K562 (cell line): ENCODE results near the gene SMS. TPM values are rescaled to one million over a fixed set of nuclear protein-coding genes. Genes with fewer than 3 reads are reported as not detected.

Source experiments
- ATAC-seq: fragments of 200-7000 bp; cut with Tn5 transposase; 3 replicates; pipeline ENCODE4 v1.9.1; 2020; ENCODE audit warnings: moderate library complexity
- BruUV-seq: library from RNA; stranded (reverse); fragments of 400-500 nt; replicated peaks from 2 replicates; lab custom pipeline; 2021; lab: Mats Ljungman, UMichigan
- CTCF ChIA-PET: fragments of 300-600 bp; formaldehyde crosslinking; extraction: SDS; loops from one replicate; lab custom pipeline; 2021; ENCODE audit warnings: low intra/inter-chr PET ratio; lab: Yijun Ruan, JAX
- POLR2A ChIA-PET: fragments of 300-600, 350-650 bp; sonication (Branson Sonifier 250); formaldehyde crosslinking; extraction: SDS; loops from one replicate; lab custom pipeline; 2021; ENCODE audit warnings: antibody characterized with exemption, inconsistent platforms; lab: Yijun Ruan, JAX
- DNase-seq, 4 experiments: peaks; one replicate each; pipeline versions ENCODE4 v3.0.0 to v3.0.0-alpha.2; 2011 to 2018; ENCODE audit warnings: low spot score in 3 of 4, mixed read lengths in 3 of 4; ENCODE audit errors: extremely low read depth in 1 of 4
- FAIRE-seq: peaks from 2 replicates; lab custom pipeline; 2011; peaks lifted over from hg19 to GRCh38; lab: Jason Lieb, UNC
- H2AFZ ChIP-seq: 2 replicates; pipeline ENCODE4 v1.6.0; 2011; ENCODE audit warnings: low read depth, low read length, control low read depth, inconsistent platforms
- H3K27ac ChIP-seq: fragments of 200-600 bp; 3 replicates; pipeline ENCODE4 v1.8.0; 2011; ENCODE audit warnings: low read depth, mild to moderate bottlenecking, control low read depth, inconsistent platforms, low read length, moderate library complexity, mixed read lengths; ENCODE audit errors: extremely low read depth
- H3K27me3 ChIP-seq, 2 experiments: fragments of 300-600 bp in 1 of 2; 2 replicates in 1 of 2; 3 replicates in 1 of 2; pipeline versions ENCODE4 v1.6.0 to v1.8.0; 2011; ENCODE audit warnings: inconsistent platforms in 2 of 2, low read length in 2 of 2, mild to moderate bottlenecking in 1 of 2, mixed read lengths in 1 of 2, moderate library complexity in 1 of 2; ENCODE audit not compliant: control insufficient read depth in 2 of 2, insufficient read depth in 2 of 2
- H3K36me3 ChIP-seq: fragments of 300-600 bp; 3 replicates; pipeline ENCODE4 v1.8.0; 2011; ENCODE audit warnings: mild to moderate bottlenecking, low read length, inconsistent platforms; ENCODE audit not compliant: control insufficient read depth, insufficient read depth
- H3K4me1 ChIP-seq, 2 experiments: fragments of 200-600 bp in 1 of 2; replicated peaks in 1 of 2; 2 replicates in 1 of 2; 3 replicates in 1 of 2; pipeline versions ENCODE4 v1.5.1 to v1.8.0; 2011; ENCODE audit warnings: inconsistent platforms in 2 of 2, low read length in 2 of 2, mild to moderate bottlenecking in 1 of 2, mixed read lengths in 1 of 2, moderate library complexity in 1 of 2; ENCODE audit not compliant: control insufficient read depth in 2 of 2, insufficient read depth in 2 of 2
- H3K4me2 ChIP-seq: 2 replicates; pipeline ENCODE4 v1.6.1; 2011; ENCODE audit warnings: low read length, control low read depth, inconsistent platforms, mixed read lengths; ENCODE audit not compliant: insufficient read depth
- H3K4me3 ChIP-seq: fragments of 200-600 bp; sonication (generic), shearing (Covaris generic); 2 replicates; pipeline ENCODE4 v1.5.1; 2016; ENCODE audit warnings: control low read depth, inconsistent platforms
- H3K79me2 ChIP-seq: fragments of 200-600 bp; 3 replicates; pipeline ENCODE4 v1.8.0; 2011; ENCODE audit warnings: low read length, inconsistent platforms; ENCODE audit not compliant: control insufficient read depth, insufficient read depth
- H3K9ac ChIP-seq, 2 experiments: 2 replicates each; pipeline versions ENCODE4 v1.6.0 to v1.6.1; 2011; ENCODE audit warnings: low read depth in 2 of 2, low read length in 2 of 2, control low read depth in 1 of 2, inconsistent platforms in 1 of 2, mild to moderate bottlenecking in 1 of 2, mixed read lengths in 1 of 2; ENCODE audit not compliant: insufficient read depth in 1 of 2
- H3K9me1 ChIP-seq: one replicate; pipeline ENCODE4 v1.6.0; 2011; ENCODE audit warnings: inconsistent platforms, mild to moderate bottlenecking, low read length, moderate library complexity; ENCODE audit not compliant: control insufficient read depth, insufficient read depth
- H3K9me3 ChIP-seq: replicated peaks from 2 replicates; pipeline ENCODE4 v1.5.1; 2011; ENCODE audit warnings: low read depth, low read length, inconsistent platforms; ENCODE audit not compliant: control insufficient read depth, insufficient read depth
- H4K20me1 ChIP-seq: replicated peaks from 2 replicates; pipeline ENCODE4 v1.6.1; 2011; ENCODE audit warnings: low read length, inconsistent platforms, mixed read lengths; ENCODE audit not compliant: control insufficient read depth, insufficient read depth
- ASH1L ChIP-seq: fragments of 450-650 bp; IDR thresholded peaks from 2 replicates; pipeline ENCODE4 v1.6.1; 2018; ENCODE audit warnings: borderline replicate concordance, mild to moderate bottlenecking, low read depth; ENCODE audit not compliant: partially characterized antibody
- DACH1 ChIP-seq: fragments of 450-650 bp; IDR thresholded peaks from 2 replicates; pipeline ENCODE4 v1.6.1; 2018; ENCODE audit not compliant: partially characterized antibody
- EP300 ChIP-seq: IDR thresholded peaks from 2 replicates; pipeline ENCODE4 v1.6.1; 2012; ENCODE audit warnings: low read length, improper control_type of control experiment
- MYNN ChIP-seq, 2 experiments: sonication (generic); formaldehyde crosslinking in 1 of 2; IDR thresholded peaks; 2 replicates each; pipeline versions ENCODE4 v1.5.0 to v1.6.1; 2016 to 2020; ENCODE audit warnings: antibody characterized with exemption in 1 of 2, missing genetic modification reagents in 1 of 2
- NEUROD1 ChIP-seq: fragments of 150-350 bp; IDR thresholded peaks from 2 replicates; pipeline ENCODE4 v1.6.1; 2014; ENCODE audit warnings: borderline replicate concordance, low read length, low read depth; ENCODE audit not compliant: partially characterized antibody
- NFE2L1 ChIP-seq: fragments of 450-650 bp; IDR thresholded peaks from 2 replicates; pipeline ENCODE4 v1.6.1; 2016; ENCODE audit warnings: missing genetic modification characterization, low read depth, mild to moderate bottlenecking, missing compliant biosample characterization, moderate library complexity, borderline replicate concordance
- NR1H2 ChIP-seq: sonication (generic); formaldehyde crosslinking; IDR thresholded peaks from 2 replicates; pipeline ENCODE4 v1.4.0; 2020; ENCODE audit warnings: mild to moderate bottlenecking, missing genetic modification reagents
- RBM39 ChIP-seq: fragments of 200-400 bp; formaldehyde crosslinking; optimal IDR thresholded peaks from 2 replicates; pipeline ENCODE3; 2018; ENCODE audit warnings: low read depth, low read length
- RNF2 ChIP-seq: sonication (generic); IDR thresholded peaks from 2 replicates; pipeline ENCODE4 v1.6.1; 2016
- RNF219 ChIP-seq: fragments of 250-450 bp; sonication (Bioruptor Pico); IDR thresholded peaks from 2 replicates; pipeline ENCODE4 v1.5.0; 2022; ENCODE audit warnings: mild to moderate bottlenecking
- ZBTB7A ChIP-seq: IDR thresholded peaks from 2 replicates; pipeline ENCODE4 v1.6.1; 2011; ENCODE audit warnings: low read depth, mild to moderate bottlenecking, low read length, moderate library complexity, borderline replicate concordance; ENCODE audit not compliant: control insufficient read depth
- ZNF507 ChIP-seq: conservative IDR thresholded peaks from 2 replicates; pipeline ENCODE4 v1.6.1; 2017; ENCODE audit warnings: missing genetic modification characterization, missing compliant biosample characterization
- WGBS: fragments of 100-300 bp; shearing (Covaris generic); methylation state at CpG from one replicate; pipeline ENCODE4 v1.1.6; 2016; ENCODE audit warnings: low coverage, mixed read lengths; ENCODE audit not compliant: insufficient coverage; ENCODE audit errors: missing lambda C conversion rate; 5-methylcytosine and 5-hydroxymethylcytosine counted together
- in situ Hi-C: fragments of 300-500 bp; cut with MboI; formaldehyde crosslinking; loops from 4 replicates; pipeline ENCODE4 v1.15.0; 2018; ENCODE audit warnings: inconsistent platforms, mixed read lengths
- intact Hi-C: fragments of 100-400 bp; cut with micrococcal nuclease; formaldehyde crosslinking; loops from 2 replicates; pipeline ENCODE4 v1.14.2; 2022
- polyA plus RNA-seq, 8 experiments: library from polyadenylated mRNA; depleted of rRNA in 4 of 8; stranded (reverse) in 5 of 8; unstranded in 3 of 8; fragments of >200 nt; fragmentation: Nextera tagmentation in 2 of 8; fragmentation: Illumina TruSeq in 1 of 8; extraction: Ambion mirVana in 2 of 8; extraction: Trizol in 1 of 8; gene quantifications; 2 replicates each; pipeline versions ENCODE4 v1.2.1 to v1.2.3, GENCODE V29; 2011 to 2014; ENCODE audit warnings: inconsistent platforms in 1 of 8, missing spikeins in 1 of 8
- total RNA-seq, 7 experiments: library from RNA; depleted of rRNA in 6 of 7; stranded (reverse); fragments of >200 nt in 6 of 7; fragmentation: Illumina TruSeq in 2 of 7; extraction: Trizol in 2 of 7; gene quantifications; 2 replicates each; pipeline versions ENCODE4 v1.2.1 to v1.2.3, GENCODE V29; 2011 to 2021; ENCODE audit warnings: low replicate concordance in 1 of 7
- TF ChIP-seq, protein P1 (sequence below): IDR thresholded peaks from 2 replicates; pipeline ENCODE4 v1.6.1; 2014; ENCODE audit warnings: antibody characterized with exemption

SMS gene
- total and polyA plus RNA-seq, 9 of the 15 experiments (the other 6 are each of a cell fraction or from before 2014, with no cell fraction given), result 71.1 to 193 (median 152) TPM

DNA sequence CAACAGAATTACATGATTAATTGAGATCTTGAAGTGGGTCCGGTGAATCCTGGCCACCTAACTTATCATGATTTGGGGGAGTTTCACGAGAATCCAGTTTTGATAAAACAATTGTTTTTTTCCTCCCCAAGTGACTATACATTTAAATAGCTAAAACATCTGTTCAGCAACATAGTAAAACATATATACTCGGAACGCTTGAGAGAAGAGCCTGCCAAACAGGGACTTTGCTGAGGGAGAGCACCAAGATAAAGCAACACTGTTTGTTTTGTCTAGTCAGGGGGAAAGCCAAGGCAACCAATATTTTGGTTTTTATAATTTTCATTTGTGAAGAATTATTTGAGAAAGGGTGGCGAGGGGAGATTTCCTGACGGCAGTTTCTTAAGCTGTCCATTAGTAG, 92.0 kb downstream of the SMS start:
- BruUV-seq, result no TSS peak

DNA sequence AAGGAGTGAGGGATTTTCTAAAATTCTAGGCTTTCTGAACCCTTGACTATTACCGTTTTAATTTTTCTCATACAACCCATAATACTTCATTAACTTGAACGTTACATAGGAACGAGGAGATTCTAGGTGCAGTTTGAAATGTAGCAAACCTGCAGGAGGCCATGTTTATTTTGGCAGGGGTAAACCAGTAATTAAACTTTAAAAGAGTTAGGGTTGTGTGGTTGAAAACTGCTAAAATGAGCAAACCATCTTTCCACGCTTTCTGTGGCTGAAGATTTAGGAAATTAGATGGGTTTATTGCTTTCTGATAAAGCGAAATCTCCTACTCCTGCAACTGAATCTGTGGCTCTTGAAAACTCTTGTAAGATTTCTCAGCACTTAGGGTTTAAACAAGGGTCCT, 93.3 kb downstream of the SMS start:
- H3K9me1 ChIP-seq, result no peaks in the 10 kb centered on the region
- TF ChIP-seq, protein P1, sequence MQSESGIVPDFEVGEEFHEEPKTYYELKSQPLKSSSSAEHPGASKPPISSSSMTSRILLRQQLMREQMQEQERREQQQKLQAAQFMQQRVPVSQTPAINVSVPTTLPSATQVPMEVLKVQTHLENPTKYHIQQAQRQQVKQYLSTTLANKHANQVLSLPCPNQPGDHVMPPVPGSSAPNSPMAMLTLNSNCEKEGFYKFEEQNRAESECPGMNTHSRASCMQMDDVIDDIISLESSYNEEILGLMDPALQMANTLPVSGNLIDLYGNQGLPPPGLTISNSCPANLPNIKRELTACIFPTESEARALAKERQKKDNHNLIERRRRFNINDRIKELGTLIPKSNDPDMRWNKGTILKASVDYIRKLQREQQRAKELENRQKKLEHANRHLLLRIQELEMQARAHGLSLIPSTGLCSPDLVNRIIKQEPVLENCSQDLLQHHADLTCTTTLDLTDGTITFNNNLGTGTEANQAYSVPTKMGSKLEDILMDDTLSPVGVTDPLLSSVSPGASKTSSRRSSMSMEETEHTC, result no peak
- TF ChIP-seq NFE2L1 (tag) (no peak), MYNN (IDR thresholded peaks at IDR 0.05) (no peak), MYNN (CRISPR knock-in tag; IDR thresholded peaks at IDR 0.05) (no peak), ASH1L (no peak), DACH1 (no peak), EP300 (no peak), RNF219 (CRISPR knock-in tag) (no peak), ZBTB7A (no peak), NEUROD1 (no peak), RNF2 (no peak), RBM39 (no peak), ZNF507 (tag) (no peak)
- in situ Hi-C loops (no loop called here), intact Hi-C loops (no loop called here)
- no peaks in the 10 kb centered on the region; a peak in 1 of 5 replicates for H3K4me1 ChIP-seq
- no TSS peak for BruUV-seq
- ChIA-PET POLR2A (no interaction called here), CTCF (no interaction called here)
- no peak for FAIRE-seq
- no peak for DNase-seq
- H3K4me2 ChIP-seq, result no peak overlapping the region
- 0% methylated on average over 5 of the region's 5 CpGs for WGBS
- H3K36me3 ChIP-seq, result no peaks in the 10 kb centered on the region
- no peak overlapping the region for H3K4me3 ChIP-seq
- no peak overlapping the region for H2AFZ ChIP-seq
- H3K79me2 ChIP-seq, result no peaks in the 10 kb centered on the region
- no peak overlapping the region for H3K9ac ChIP-seq
- H4K20me1 ChIP-seq, result no peaks in the 10 kb centered on the region
- peaks cover 4 to 34% of the 10 kb centered on the region in 2 experiments; a peak in 4 of 5 replicates for H3K27me3 ChIP-seq
- H3K9me3 ChIP-seq, result no peaks in the 10 kb centered on the region
- no peak overlapping the region for H3K27ac ChIP-seq
- no peak for ATAC-seq

More for the DNA sequence above, 92.0 kb downstream of the SMS start:
- ChIA-PET CTCF (no interaction called here), POLR2A (no interaction called here)
- H3K4me1 ChIP-seq, result no peaks in the 10 kb centered on the region; a peak in 1 of 5 replicates
- no peak overlapping the region for H3K4me3 ChIP-seq
- no peaks in the 10 kb centered on the region for H3K79me2 ChIP-seq
- H3K9me3 ChIP-seq, result no peaks in the 10 kb centered on the region
- no peaks in the 10 kb centered on the region for H4K20me1 ChIP-seq
- no peak overlapping the region for H3K27ac ChIP-seq
- H3K9me1 ChIP-seq, result no peaks in the 10 kb centered on the region
- ATAC-seq (no peak), DNase-seq (no peak), FAIRE-seq (no peak)
- H3K27me3 ChIP-seq, result peaks cover 0 to 27% of the 10 kb centered on the region in 2 experiments; a peak in 3 of 5 replicates
- no peak overlapping the region for H2AFZ ChIP-seq
- H3K36me3 ChIP-seq, result no peaks in the 10 kb centered on the region
- H3K4me2 ChIP-seq, result no peak overlapping the region
- H3K9ac ChIP-seq, result no peak overlapping the region
- no peak for TF ChIP-seq NR1H2
- in situ Hi-C loops, result no loop called here
- WGBS, result 0% methylated on average over 6 of the region's 6 CpGs
- intact Hi-C loops, result no loop called here
